ENCODE results near the gene HYAL3.

HYAL3 gene

GRCh38 chr3:50297896-50298725 lies 1.1 kb downstream of the HYAL3 start:
- no CpG with 5 or more reads among the region's 9 CpGs for WGBS (ENCODE audit: extremely low coverage, insufficient coverage, low lambda C conversion rate)
- DNase-seq = peak; percentile 56
- peak overlapping the region; percentile 47 for H3K4me2 ChIP-seq (ENCODE audit: low read length)

DNA sequence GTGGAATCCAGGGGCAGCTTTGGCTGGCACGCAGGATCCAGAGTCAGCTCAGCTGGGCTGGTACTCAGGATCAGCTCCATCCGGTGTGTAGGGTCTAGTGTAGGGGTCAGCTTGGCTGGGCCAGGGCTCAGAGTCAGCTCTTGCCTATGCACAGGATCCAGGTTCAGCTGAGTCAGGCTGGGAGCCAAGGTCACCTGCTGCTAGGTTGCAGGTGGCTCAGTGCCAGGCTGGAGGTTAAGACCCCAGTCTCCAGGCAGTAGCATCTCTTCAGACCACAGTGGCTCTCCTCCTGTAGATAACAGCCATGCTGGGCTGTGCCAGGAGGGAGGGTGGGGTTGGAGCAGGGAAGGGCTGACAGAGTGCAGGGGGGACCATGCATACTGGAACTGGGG lies 1.8 kb downstream of the HYAL3 start:
- Histone ChIP-seq H2BK120ac (ENCODE audit: low read depth, low read length) (no peak overlapping the region), H2AK5ac (ENCODE audit: low read length) (no peak overlapping the region), H3K27ac (ENCODE audit: low read depth, low read length) (no peak overlapping the region), H2BK15ac (replicated peaks; ENCODE audit: low read depth) (no peak overlapping the region), H3K79me1 (ENCODE audit: low read length) (no peaks in the 10 kb centered on the region), H3K79me2 (ENCODE audit: control insufficient read depth, insufficient read depth, low read length) (no peaks in the 10 kb centered on the region), H3K9ac (ENCODE audit: low read length) (no peak overlapping the region), H3K36me3 (ENCODE audit: control insufficient read depth, insufficient read depth, low read length) (no peaks in the 10 kb centered on the region), H3K56ac (ENCODE audit: low read length) (no peak overlapping the region), H4K8ac (ENCODE audit: low read depth, low read length) (no peak overlapping the region), H3K4ac (ENCODE audit: low read depth, low read length) (no peak overlapping the region), H2BK5ac (ENCODE audit: low read length) (no peak overlapping the region), H3K27me3 (ENCODE audit: insufficient read depth, low read length, poor library complexity) (no peaks in the 10 kb centered on the region), H3K18ac (ENCODE audit: low read length) (no peak overlapping the region), H3K4me1 (ENCODE audit: control insufficient read depth, low read depth, low read length) (peaks cover 10% of the 10 kb centered on the region), H3K4me3 (ENCODE audit: low read length) (no peak overlapping the region), H3K23ac (ENCODE audit: low read length) (no peak overlapping the region), H4K5ac (ENCODE audit: low read length) (no peak overlapping the region), H3K4me2 (ENCODE audit: low read length) (no peak overlapping the region)
- no CpG with 5 or more reads among the region's 2 CpGs for WGBS (ENCODE audit: extremely low coverage, insufficient coverage, low lambda C conversion rate)
- DNase-seq = no peak

More at GRCh38 chr3:50297896-50298725, 1.1 kb downstream of the HYAL3 start:
- no peaks in the 10 kb centered on the region for H3K79me1 ChIP-seq (ENCODE audit: low read length)
- H3K4me1 ChIP-seq (ENCODE audit: control insufficient read depth, low read depth, low read length) = peaks cover 6% of the 10 kb centered on the region
- H3K9ac ChIP-seq (ENCODE audit: low read length) = peak overlapping the region; percentile 52
- H3K4me3 ChIP-seq (ENCODE audit: low read length) = no peak overlapping the region
- no peak overlapping the region for H3K4ac ChIP-seq (ENCODE audit: low read depth, low read length)
- H3K36me3 ChIP-seq (ENCODE audit: control insufficient read depth, insufficient read depth, low read length) = no peaks in the 10 kb centered on the region
- no peak overlapping the region for H2AK5ac ChIP-seq (ENCODE audit: low read length)
- H2BK5ac ChIP-seq (ENCODE audit: low read length) = no peak overlapping the region
- no peak overlapping the region for H3K23ac ChIP-seq (ENCODE audit: low read length)
- no peaks in the 10 kb centered on the region for H3K27me3 ChIP-seq (ENCODE audit: insufficient read depth, low read length, poor library complexity)
- H4K5ac ChIP-seq (ENCODE audit: low read length) = no peak overlapping the region
- H3K79me2 ChIP-seq (ENCODE audit: control insufficient read depth, insufficient read depth, low read length) = no peaks in the 10 kb centered on the region
- H3K56ac ChIP-seq (ENCODE audit: low read length) = peak overlapping the region; percentile 75
- H2BK15ac ChIP-seq (replicated peaks; ENCODE audit: low read depth) = no peak overlapping the region
- no peak overlapping the region for H3K18ac ChIP-seq (ENCODE audit: low read length)
- H4K8ac ChIP-seq (ENCODE audit: low read depth, low read length) = no peak overlapping the region
- H2BK120ac ChIP-seq (ENCODE audit: low read depth, low read length) = no peak overlapping the region
- H3K27ac ChIP-seq (ENCODE audit: low read depth, low read length) = no peak overlapping the region

GRCh38 chr3:50296721-50297383 lies 2.4 kb downstream of the HYAL3 start:
- Histone ChIP-seq H3K79me2 (ENCODE audit: control insufficient read depth, insufficient read depth, low read length) (peaks cover under 1% of the 10 kb centered on the region), H2BK5ac (ENCODE audit: low read length) (no peak overlapping the region)
- no peak for DNase-seq

DNA sequence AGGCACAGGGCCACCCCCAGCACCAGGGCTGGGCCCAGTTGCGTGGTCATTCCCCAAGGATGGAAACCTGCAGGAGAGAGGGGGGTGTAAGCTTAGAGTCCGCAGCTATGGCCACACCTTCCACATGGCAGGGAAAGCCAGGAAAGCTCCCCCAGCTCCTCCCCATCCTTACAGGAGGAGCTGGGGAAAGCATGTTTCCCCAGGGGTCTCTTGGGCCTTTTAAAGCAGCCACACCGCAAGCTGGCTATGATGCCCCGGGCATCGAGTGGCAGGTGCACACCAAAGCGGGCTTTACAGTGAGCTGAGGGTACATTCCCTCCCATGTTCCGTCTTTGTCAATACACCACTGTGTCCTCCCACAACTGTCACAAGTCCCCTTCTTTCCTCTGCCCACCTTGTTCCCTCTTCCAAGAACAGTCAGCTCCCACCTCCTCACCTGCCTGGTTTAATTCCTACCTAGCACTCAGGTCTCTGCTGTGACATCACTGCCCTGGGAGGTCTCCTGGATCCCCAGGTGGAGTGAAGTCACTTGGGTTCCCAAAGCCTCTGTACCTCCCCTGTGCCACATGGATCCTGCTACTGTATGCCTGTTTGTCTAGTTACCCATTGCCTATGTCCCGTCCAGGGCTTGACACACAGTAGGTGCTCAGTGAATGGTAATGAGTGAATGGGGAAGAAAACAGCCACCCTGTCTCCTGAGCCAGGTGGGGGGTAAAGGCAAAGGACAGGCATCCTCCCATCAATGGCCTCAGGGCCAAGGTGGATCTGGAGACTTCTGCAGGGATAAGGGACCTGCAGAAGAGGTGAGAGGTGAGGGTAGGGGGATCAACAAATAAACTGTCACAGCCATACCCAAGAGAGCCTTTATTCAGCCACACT lies 3.4 kb downstream of the HYAL3 start:
- no peak overlapping the region for H3K23ac ChIP-seq (ENCODE audit: low read length)
- no peak overlapping the region for H3K4me3 ChIP-seq (ENCODE audit: low read length)
- no peak overlapping the region for H3K4ac ChIP-seq (ENCODE audit: low read depth, low read length)
- DNase-seq = no peak
- H3K56ac ChIP-seq (ENCODE audit: low read length) = no peak overlapping the region
- no peak overlapping the region for H2AK5ac ChIP-seq (ENCODE audit: low read length)
- no CpG with 5 or more reads among the region's 8 CpGs for WGBS (ENCODE audit: extremely low coverage, insufficient coverage, low lambda C conversion rate)
- H2BK5ac ChIP-seq (ENCODE audit: low read length) = no peak overlapping the region
- no peaks in the 10 kb centered on the region for H3K27me3 ChIP-seq (ENCODE audit: insufficient read depth, low read length, poor library complexity)
- H4K5ac ChIP-seq (ENCODE audit: low read length) = no peak overlapping the region
- H3K4me1 ChIP-seq (ENCODE audit: control insufficient read depth, low read depth, low read length) = peaks cover 10% of the 10 kb centered on the region
- H2BK120ac ChIP-seq (ENCODE audit: low read depth, low read length) = no peak overlapping the region
- no peaks in the 10 kb centered on the region for H3K36me3 ChIP-seq (ENCODE audit: control insufficient read depth, insufficient read depth, low read length)
- no peak overlapping the region for H3K9ac ChIP-seq (ENCODE audit: low read length)
- no peak overlapping the region for H4K8ac ChIP-seq (ENCODE audit: low read depth, low read length)
- H3K27ac ChIP-seq (ENCODE audit: low read depth, low read length) = no peak overlapping the region
- H3K4me2 ChIP-seq (ENCODE audit: low read length) = no peak overlapping the region
- peaks cover 7% of the 10 kb centered on the region for H3K79me1 ChIP-seq (ENCODE audit: low read length)
- no peak overlapping the region for H3K18ac ChIP-seq (ENCODE audit: low read length)
- peaks cover 8% of the 10 kb centered on the region for H3K79me2 ChIP-seq (ENCODE audit: control insufficient read depth, insufficient read depth, low read length)
- no peak overlapping the region for H2BK15ac ChIP-seq (replicated peaks; ENCODE audit: low read depth)

More at GRCh38 chr3:50296721-50297383, 2.4 kb downstream of the HYAL3 start:
- no peak overlapping the region for H4K5ac ChIP-seq (ENCODE audit: low read length)
- H3K18ac ChIP-seq (ENCODE audit: low read length) = no peak overlapping the region
- no peak overlapping the region for H4K8ac ChIP-seq (ENCODE audit: low read depth, low read length)
- no peak overlapping the region for H2BK15ac ChIP-seq (replicated peaks; ENCODE audit: low read depth)
- no peak overlapping the region for H3K27ac ChIP-seq (ENCODE audit: low read depth, low read length)
- WGBS (ENCODE audit: extremely low coverage, insufficient coverage, low lambda C conversion rate) = no CpG with 5 or more reads among the region's 18 CpGs
- no peak overlapping the region for H3K4me3 ChIP-seq (ENCODE audit: low read length)
- no peak overlapping the region for H3K4me2 ChIP-seq (ENCODE audit: low read length)
- H3K27me3 ChIP-seq (ENCODE audit: insufficient read depth, low read length, poor library complexity) = no peaks in the 10 kb centered on the region
- no peak overlapping the region for H3K23ac ChIP-seq (ENCODE audit: low read length)
- H3K79me1 ChIP-seq (ENCODE audit: low read length) = no peaks in the 10 kb centered on the region
- peaks cover 10% of the 10 kb centered on the region for H3K4me1 ChIP-seq (ENCODE audit: control insufficient read depth, low read depth, low read length)
- no peak overlapping the region for H3K9ac ChIP-seq (ENCODE audit: low read length)
- H2BK120ac ChIP-seq (ENCODE audit: low read depth, low read length) = no peak overlapping the region
- H3K56ac ChIP-seq (ENCODE audit: low read length) = no peak overlapping the region
- no peaks in the 10 kb centered on the region for H3K36me3 ChIP-seq (ENCODE audit: control insufficient read depth, insufficient read depth, low read length)
- H3K4ac ChIP-seq (ENCODE audit: low read depth, low read length) = no peak overlapping the region
- H2AK5ac ChIP-seq (ENCODE audit: low read length) = no peak overlapping the region

DNA sequence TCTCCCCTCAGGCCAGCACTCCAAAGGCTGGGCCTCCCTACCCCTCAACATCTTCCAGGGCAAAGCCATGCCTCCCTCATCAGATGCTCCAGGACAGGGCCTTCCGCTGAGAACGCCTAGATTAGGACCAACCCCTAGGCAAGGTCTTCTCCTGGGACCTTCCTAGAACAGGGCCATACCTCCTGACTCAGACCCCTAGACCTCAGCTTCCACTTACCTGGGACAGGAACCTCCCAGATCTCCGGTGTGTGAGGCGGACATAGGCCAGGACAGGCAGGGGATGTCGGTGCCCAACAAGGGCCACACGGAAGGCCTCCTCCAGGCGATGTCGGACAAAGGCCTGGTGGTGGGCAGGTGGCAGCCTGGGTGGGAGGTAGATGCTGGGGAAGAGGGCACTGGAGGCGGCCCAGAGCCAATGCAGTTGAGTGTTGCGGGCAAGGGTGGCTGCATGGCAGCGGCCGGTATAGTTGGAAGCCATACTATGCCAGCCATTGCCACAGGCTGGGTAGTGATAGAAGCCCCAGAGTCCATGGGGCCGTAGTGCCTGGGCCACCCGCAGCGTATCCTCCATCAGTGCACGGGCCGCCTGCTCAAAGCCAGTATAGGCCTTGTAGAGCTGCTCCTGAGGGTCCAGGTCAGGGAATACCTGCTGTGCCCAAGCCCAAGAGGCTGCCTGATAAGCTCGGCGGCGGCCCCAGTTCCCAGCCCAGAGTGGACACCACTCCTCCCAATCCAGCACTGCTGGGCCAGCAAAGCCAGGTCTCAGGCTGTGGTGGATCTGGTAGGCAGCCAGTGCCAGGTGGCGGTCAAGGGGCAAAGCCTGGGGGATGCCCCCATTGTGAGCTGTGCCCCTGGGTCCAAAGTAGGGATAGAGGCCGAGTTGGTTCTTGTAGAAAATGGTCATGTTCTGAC lies 4.5 kb downstream of the HYAL3 start:
- H3K4me1 ChIP-seq (ENCODE audit: control insufficient read depth, low read depth, low read length) = peaks cover 5% of the 10 kb centered on the region
- no peak overlapping the region for H3K9ac ChIP-seq (ENCODE audit: low read length)
- no peak overlapping the region for H2BK15ac ChIP-seq (replicated peaks; ENCODE audit: low read depth)
- no peak overlapping the region for H2BK120ac ChIP-seq (ENCODE audit: low read depth, low read length)
- peaks cover 15% of the 10 kb centered on the region for H3K79me1 ChIP-seq (ENCODE audit: low read length)
- H3K27ac ChIP-seq (ENCODE audit: low read depth, low read length) = no peak overlapping the region
- no peak overlapping the region for H3K4ac ChIP-seq (ENCODE audit: low read depth, low read length)
- no peak overlapping the region for H4K5ac ChIP-seq (ENCODE audit: low read length)
- DNase-seq = no peak
- peaks cover 5% of the 10 kb centered on the region for H3K36me3 ChIP-seq (ENCODE audit: control insufficient read depth, insufficient read depth, low read length)
- no peaks in the 10 kb centered on the region for H3K27me3 ChIP-seq (ENCODE audit: insufficient read depth, low read length, poor library complexity)
- H2BK5ac ChIP-seq (ENCODE audit: low read length) = no peak overlapping the region
- no CpG with 5 or more reads among the region's 22 CpGs for WGBS (ENCODE audit: extremely low coverage, insufficient coverage, low lambda C conversion rate)
- no peak overlapping the region for H3K4me2 ChIP-seq (ENCODE audit: low read length)
- H3K4me3 ChIP-seq (ENCODE audit: low read length) = no peak overlapping the region
- H3K79me2 ChIP-seq (ENCODE audit: control insufficient read depth, insufficient read depth, low read length) = peaks cover 14% of the 10 kb centered on the region
- no peak overlapping the region for H3K23ac ChIP-seq (ENCODE audit: low read length)
- no peak overlapping the region for H3K18ac ChIP-seq (ENCODE audit: low read length)
- H2AK5ac ChIP-seq (ENCODE audit: low read length) = no peak overlapping the region
- no peak overlapping the region for H4K8ac ChIP-seq (ENCODE audit: low read depth, low read length)
- no peak overlapping the region for H3K56ac ChIP-seq (ENCODE audit: low read length)

Data from mesendoderm (in vitro differentiated cells).